Right cardiac atrium (tissue), 5 donors: ENCODE measurements around the gene BICD1. TPM values are rescaled to one million over a fixed set of nuclear protein-coding genes. Genes with fewer than 3 reads are reported as not detected.
"Not testable (repeated sequence)": the region's sequence is repeated elsewhere in the genome, so short reads cannot be mapped to it uniquely, and the experiment has no call there.

ENCODE experiments used
- ATAC-seq, 2 donors: fragments of 200-7000 bp; cut with Tn5 transposase; one replicate each; pipeline versions ENCODE4 v1.8.0 to v1.9.1; 2020; ENCODE audit warnings: moderate library complexity in 2 of 2, mild to moderate bottlenecking in 1 of 2
- DNase-seq, 3 donors: peaks; one replicate each; pipeline ENCODE4 v3.0.0-alpha.2; 2020
- H3K27ac ChIP-seq: one replicate; pipeline ENCODE4 v1.5.1; 2013; ENCODE audit warnings: mild to moderate bottlenecking, low read length, control low read depth, moderate library complexity
- H3K27me3 ChIP-seq: one replicate; pipeline ENCODE4 v1.6.1; 2013; ENCODE audit not compliant: control insufficient read depth, insufficient read depth
- H3K4me1 ChIP-seq: one replicate; pipeline ENCODE4 v1.6.1; 2013; ENCODE audit warnings: low read length; ENCODE audit not compliant: control insufficient read depth, insufficient read depth
- H3K4me3 ChIP-seq: one replicate; pipeline ENCODE4 v1.5.1; 2013; ENCODE audit warnings: low read length, control low read depth
- H3K9me3 ChIP-seq: one replicate; pipeline ENCODE4 v1.6.1; 2013; ENCODE audit warnings: low read length; ENCODE audit not compliant: control insufficient read depth
- WGBS: extraction: QIAGEN DNeasy Blood & Tissue Kit; methylation state at CpG from one replicate; pipeline ENCODE4 v1.1.7; 2013; 5-methylcytosine and 5-hydroxymethylcytosine counted together
- intact Hi-C, 4 donors: fragments of 100-400 bp; cut with DNase I; formaldehyde crosslinking; loops; one replicate each; pipeline versions ENCODE4 v1.11.0 to v1.14.0; 2022 to 2023
- polyA plus RNA-seq: library from polyadenylated mRNA; stranded (reverse); fragments of 200-250 nt; gene quantifications from one replicate; pipeline ENCODE4 v1.2.3, GENCODE V29; 2013
- total RNA-seq, 4 donors: library from RNA; stranded (reverse); fragmentation: NEBNext Ultra II Directional; extraction: Animal tissue kit (Norgen Biotek cat#: 25700); gene quantifications; one replicate each; pipeline ENCODE4 v1.2.1, GENCODE V29; 2021
- donor health status: healthy with polysubstance abuse.
- donor health status: DM: no; HTN: yes; CAD: no.
- donor health status: DM: no; HTN: no; CAD: no.
- donor health status: DM: no; HTN: yes; CAD: no; lungs with severe emphysema.
- donor health status: DM: yes; HTN: yes; CAD: no.

The BICD1 gene
- total and polyA plus RNA-seq, 5 donors = 3.1 to 12.8 (median 9.0) TPM

DNA sequence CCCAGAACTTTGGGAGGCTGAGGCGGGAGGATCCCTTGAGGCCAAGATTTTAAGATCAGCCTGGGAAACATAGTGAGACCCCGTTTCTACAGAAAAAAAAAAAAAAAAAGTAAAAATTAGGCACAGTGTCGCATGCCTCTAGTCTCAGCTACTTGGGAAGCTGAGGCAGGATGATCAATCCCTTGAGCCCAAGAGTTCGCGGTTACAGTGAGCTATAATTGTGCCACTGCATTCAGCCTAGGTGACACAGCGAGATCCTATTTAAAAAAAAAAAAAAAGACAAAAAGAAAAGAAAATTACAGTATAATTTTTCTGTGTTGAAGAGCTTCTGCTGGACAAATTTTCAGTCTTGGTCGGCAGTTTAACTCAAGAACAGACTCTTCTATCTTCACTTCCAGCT, 158.8 kb downstream of the BICD1 start:
- intact Hi-C loops = no loop called here
- WGBS = 84% methylated on average over 7 of the region's 7 CpGs

DNA sequence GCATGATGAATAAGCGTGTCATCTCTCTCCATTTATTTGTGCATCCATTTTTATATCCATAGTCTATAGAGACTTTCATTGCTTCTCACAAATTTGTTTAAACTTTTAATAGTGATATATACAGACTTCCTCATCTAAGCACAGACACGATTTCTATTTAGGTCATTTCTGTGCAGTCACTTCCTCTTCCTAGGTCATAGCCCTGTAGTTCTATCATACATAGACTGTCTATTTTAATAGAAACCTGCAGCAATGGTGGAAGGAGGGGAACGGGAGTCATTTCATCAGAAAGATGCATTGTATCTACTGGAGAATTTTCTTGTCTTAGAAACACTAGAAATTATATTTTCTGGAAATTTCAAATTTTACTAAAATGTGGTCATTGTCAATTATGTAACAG, 159.3 kb downstream of the BICD1 start:
- no peaks in the 10 kb centered on the region for H3K9me3 ChIP-seq
- H3K4me1 ChIP-seq = peaks cover 2% of the 10 kb centered on the region
- no peaks in the 10 kb centered on the region for H3K27me3 ChIP-seq
- WGBS = 62% methylated on average over 3 of the region's 3 CpGs
- H3K27ac ChIP-seq = no peak overlapping the region
- ATAC-seq = no peak
- no peak overlapping the region for H3K4me3 ChIP-seq
- intact Hi-C loops = no loop called here
- no peak for DNase-seq

More for the DNA sequence above, 158.8 kb downstream of the BICD1 start:
- Histone ChIP-seq H3K4me3 (no peak overlapping the region), H3K27me3 (no peaks in the 10 kb centered on the region), H3K9me3 (no peaks in the 10 kb centered on the region), H3K4me1 (no peaks in the 10 kb centered on the region), H3K27ac (no peak overlapping the region)
- no peak for ATAC-seq
- DNase-seq = no peak

DNA sequence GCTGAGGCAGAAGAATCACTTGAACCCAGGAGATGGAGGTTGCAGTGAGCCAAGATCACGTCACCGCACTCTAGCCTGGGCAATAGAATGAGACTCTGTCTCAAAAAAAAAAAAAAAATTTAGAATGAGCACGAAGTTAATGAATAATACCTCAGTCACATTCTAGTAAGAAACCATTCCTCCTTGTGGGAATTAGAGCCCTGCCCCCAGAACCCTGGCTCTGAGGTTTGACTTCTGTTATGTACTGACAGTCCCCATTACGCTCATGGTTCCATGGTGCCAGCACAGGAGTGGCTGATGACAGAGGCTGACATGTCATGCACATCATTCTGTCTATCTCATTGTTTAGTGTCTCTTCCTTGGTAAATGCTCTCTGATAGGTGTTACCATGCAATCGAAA, 160.1 kb downstream of the BICD1 start:
- DNase-seq = no peak
- intact Hi-C loops = no loop called here
- no peak overlapping the region for H3K27ac ChIP-seq
- H3K27me3 ChIP-seq = no peaks in the 10 kb centered on the region
- H3K4me3 ChIP-seq = no peak overlapping the region
- no peak for ATAC-seq
- WGBS = 91% methylated on average over 5 of the region's 5 CpGs
- no peaks in the 10 kb centered on the region for H3K9me3 ChIP-seq
- peaks cover 4% of the 10 kb centered on the region for H3K4me1 ChIP-seq

DNA sequence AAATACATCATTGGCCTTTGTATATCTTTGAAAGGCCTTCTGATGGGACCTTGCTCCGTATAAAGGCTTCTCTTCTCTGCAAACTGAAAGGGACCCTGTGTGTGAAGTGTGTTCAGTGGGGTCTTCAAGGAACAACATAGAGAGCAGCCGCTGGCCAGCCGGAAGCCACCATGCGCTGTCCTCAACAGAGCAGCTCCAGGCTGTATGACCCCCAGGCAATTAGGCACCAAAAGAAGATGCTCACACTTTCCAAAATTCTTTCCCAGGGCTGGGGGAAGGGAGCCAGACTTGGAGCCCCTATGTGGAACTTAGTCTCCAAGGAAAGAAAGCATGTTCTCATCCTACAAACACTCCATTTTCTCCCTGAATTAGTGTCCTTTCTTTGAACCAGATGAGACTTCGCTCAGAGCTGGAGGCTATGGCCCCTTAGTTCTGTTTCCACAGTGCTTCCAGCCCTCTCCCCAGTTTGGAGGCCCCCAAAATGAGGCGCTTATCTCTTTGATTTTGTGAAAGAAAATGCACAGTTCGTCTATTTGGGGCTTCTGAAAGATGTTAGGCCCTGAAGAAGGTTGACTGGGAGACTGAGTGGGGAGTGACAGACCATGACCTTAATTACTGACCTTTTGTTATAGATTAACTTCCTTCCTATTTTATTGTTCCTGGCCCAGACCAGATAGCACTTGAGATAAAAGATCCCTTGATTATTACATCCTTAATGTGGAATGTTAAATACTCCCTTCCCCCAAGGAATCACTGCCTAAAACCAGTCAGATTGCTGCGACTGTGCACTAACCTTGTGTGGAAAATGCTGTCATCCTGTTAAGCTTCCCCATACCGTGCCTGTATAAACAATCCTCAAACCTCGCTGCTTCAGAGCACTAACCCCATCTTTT, 164.4 kb downstream of the BICD1 start:
- Histone ChIP-seq H3K4me3 (no peak overlapping the region), H3K9me3 (no peaks in the 10 kb centered on the region), H3K27ac (no peak overlapping the region), H3K27me3 (no peaks in the 10 kb centered on the region), H3K4me1 (peaks cover 4% of the 10 kb centered on the region)
- DNase-seq (no peak), ATAC-seq (peak in 1 of 2 donors; percentile 70)
- 60% methylated on average over 10 of the region's 10 CpGs for WGBS
- intact Hi-C loops = no loop called here

DNA sequence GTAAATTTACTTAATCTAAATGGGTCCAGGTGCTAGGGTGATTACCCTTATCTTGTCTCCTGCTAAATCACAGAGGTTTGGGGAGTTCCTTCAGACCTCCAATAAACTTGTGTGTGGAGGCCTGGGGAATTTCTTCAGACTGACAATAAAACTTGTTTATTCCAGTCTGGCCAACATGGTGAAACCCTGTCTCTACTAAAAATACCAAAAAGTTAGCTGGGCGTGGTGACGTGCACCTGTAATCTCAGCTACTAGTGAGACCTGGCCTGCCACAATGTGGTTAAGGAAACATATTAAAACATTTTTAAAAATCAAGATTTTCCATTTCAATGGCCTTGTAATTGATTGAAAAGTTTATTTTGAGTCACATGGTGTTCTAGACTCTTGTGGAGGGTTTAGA, 165.8 kb downstream of the BICD1 start:
- H3K4me1 ChIP-seq = peaks cover 4% of the 10 kb centered on the region
- intact Hi-C loops = no loop called here
- no peak overlapping the region for H3K27ac ChIP-seq
- WGBS = 98% methylated on average over 2 of the region's 2 CpGs
- H3K4me3 ChIP-seq = no peak overlapping the region
- ATAC-seq (no peak), DNase-seq (no peak)
- no peaks in the 10 kb centered on the region for H3K27me3 ChIP-seq
- H3K9me3 ChIP-seq = no peaks in the 10 kb centered on the region

DNA sequence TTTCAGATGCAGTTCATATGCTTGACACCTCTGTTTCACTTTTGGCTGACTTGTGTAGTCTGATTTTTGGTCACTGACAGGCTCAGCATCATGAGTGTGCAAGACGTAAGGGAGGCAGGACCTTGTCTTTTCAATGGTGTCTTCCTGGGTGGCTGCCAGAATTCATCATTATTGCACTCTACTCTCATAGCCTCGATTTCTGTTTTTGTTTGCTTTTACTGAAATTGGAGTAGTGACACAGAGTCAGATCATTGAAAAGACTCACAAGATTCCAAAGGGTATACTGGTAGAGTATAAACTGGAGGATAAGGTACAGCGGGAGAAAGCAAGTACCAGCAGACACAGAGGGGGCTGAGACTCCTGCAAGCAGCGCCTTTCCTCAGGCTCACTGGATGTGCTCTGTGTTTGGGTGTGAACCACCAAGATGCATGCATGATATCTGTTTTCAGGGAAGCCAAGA, 166.4 kb downstream of the BICD1 start:
- ATAC-seq (no peak), DNase-seq (no peak)
- Histone ChIP-seq H3K27ac (no peak overlapping the region), H3K9me3 (no peaks in the 10 kb centered on the region), H3K4me1 (peaks cover 4% of the 10 kb centered on the region), H3K27me3 (no peaks in the 10 kb centered on the region), H3K4me3 (no peak overlapping the region)
- intact Hi-C loops = no loop called here
- WGBS = 76% methylated on average over 4 of the region's 4 CpGs

DNA sequence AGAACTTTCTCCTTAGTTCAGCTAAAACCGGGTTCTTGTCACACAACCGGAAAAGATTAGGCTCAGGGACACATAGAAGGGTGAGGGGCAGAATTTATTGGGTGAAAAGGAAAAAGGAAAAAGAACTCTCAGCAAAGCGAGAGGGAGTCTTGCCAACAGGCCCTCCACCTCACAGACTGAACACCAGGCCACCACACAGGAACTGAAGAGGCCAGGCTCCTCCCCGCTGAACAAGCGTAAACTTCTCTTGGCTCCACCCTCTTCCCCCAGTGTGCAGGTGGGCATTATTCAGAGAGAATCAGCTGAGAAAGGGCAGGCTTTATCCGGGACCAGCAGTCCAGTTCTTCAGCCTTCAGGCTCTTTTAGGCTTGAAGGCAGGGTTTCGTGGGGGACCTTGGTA, 167.1 kb downstream of the BICD1 start:
- WGBS = 71% methylated on average over 7 of the region's 7 CpGs
- ATAC-seq (peak in 1 of 2 donors; percentile 65), DNase-seq (no peak)
- H3K27me3 ChIP-seq = no peaks in the 10 kb centered on the region
- H3K27ac ChIP-seq = no peak overlapping the region
- no peak overlapping the region for H3K4me3 ChIP-seq
- no peaks in the 10 kb centered on the region for H3K9me3 ChIP-seq
- H3K4me1 ChIP-seq = peaks cover 4% of the 10 kb centered on the region
- intact Hi-C loops = no loop called here

DNA sequence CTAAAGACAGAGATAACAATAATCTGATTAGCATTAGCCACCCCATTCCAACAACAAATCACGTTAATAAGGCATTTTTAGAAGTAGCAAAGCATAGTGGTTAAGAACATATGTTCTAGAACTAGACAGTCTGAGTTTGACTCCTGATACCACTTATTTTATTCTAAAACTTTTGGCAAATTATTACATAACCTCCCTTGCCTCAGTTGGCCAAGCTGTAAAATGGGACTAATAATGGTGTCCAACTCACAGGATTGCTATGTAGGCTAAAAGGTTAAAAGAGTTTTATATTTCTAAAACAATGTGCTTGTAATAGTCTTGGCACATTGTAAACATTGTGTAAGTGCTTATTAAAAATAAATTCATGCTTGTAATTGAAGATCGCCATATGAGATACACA, 168.0 kb downstream of the BICD1 start:
- DNase-seq (no peak), ATAC-seq (no peak)
- Histone ChIP-seq H3K27ac (no peak overlapping the region), H3K4me3 (no peak overlapping the region), H3K27me3 (no peaks in the 10 kb centered on the region), H3K9me3 (no peaks in the 10 kb centered on the region), H3K4me1 (peaks cover 4% of the 10 kb centered on the region)
- intact Hi-C loops = no loop called here
- 92% methylated on average over 2 of the region's 2 CpGs for WGBS

DNA sequence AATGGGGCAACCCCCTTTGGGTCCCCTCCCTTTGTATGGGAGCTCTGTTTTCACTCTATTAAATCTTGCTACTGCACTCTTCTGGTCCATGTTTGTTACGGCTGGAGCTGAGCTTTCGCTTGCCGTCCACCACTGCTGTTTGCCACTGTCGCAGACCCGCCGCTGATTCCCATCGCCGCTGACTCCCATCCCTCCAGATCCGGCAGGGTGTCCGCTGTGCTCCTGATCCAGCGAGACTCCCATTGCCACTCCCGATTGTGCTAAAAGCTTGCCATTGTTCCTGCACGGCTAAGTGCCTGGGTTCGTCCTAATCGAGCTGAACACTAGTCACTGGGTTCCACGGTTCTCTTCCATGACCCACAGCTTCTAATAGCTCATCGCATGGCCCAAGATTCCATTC, 168.9 kb downstream of the BICD1 start:
- DNase-seq, H3K4me1 ChIP-seq, intact Hi-C loops, H3K27ac ChIP-seq, ATAC-seq, H3K4me3 ChIP-seq, H3K27me3 ChIP-seq, H3K9me3 ChIP-seq: not testable (repeated sequence)
- 91% methylated on average over 17 of the region's 17 CpGs for WGBS

DNA sequence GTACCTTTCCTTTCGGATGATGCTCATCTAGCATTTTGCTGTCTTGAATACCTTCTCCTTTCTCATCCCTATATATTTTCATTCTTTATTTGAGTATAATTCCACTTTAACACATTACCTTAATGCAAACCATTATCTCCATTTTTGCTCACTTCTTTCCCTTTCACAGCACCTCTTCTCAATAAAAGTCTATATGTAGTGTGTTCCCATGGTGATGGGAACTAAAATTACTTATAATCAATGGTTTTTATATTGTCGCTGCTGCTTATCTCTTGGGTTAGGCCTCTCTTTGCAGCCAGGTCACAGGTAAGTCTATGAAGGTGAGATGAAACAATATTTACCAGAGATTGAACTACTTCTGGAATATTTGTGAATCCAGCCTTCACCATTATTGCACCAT, 171.1 kb downstream of the BICD1 start:
- Histone ChIP-seq H3K27me3 (no peaks in the 10 kb centered on the region), H3K4me3 (no peak overlapping the region), H3K4me1 (no peaks in the 10 kb centered on the region), H3K27ac (no peak overlapping the region), H3K9me3 (no peaks in the 10 kb centered on the region)
- ATAC-seq (no peak), DNase-seq (no peak)
- WGBS = 98% methylated on average over 2 of the region's 2 CpGs
- intact Hi-C loops = no loop called here

DNA sequence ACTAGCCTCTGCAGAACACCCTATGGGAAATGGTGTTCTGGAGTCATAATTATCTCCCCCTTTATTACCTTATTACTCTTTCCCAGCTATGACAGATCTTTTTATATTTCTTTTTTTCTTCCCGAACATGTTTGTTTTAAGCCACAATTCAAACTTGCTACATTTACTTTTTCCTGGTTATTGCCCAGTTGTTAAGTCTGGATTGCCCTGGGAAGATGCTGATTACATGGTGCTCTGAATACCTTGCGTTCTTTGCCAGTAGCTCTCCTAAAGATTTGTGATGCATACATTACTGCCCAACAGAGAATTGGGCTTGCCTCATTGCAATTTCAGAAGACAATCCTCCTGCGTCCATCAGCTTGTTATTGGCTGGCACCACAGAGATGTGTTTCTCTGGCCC, 174.5 kb downstream of the BICD1 start:
- Histone ChIP-seq H3K4me1 (no peaks in the 10 kb centered on the region), H3K27ac (no peak overlapping the region), H3K4me3 (no peak overlapping the region), H3K27me3 (no peaks in the 10 kb centered on the region), H3K9me3 (no peaks in the 10 kb centered on the region)
- ATAC-seq (no peak), DNase-seq (no peak)
- WGBS = 76% methylated on average over 3 of the region's 3 CpGs
- intact Hi-C loops = no loop called here
